Mucosa of gallbladder (tissue), 1 donor: ENCODE data around the gene C1QTNF3. TPM values are rescaled to one million over a fixed set of nuclear protein-coding genes. Genes with fewer than 3 reads are reported as not detected.

Experiments
- DNase-seq: peaks from one replicate; pipeline ENCODE4 v3.0.0-alpha.2; 2020; ENCODE audit warnings: low spot score
- total RNA-seq: library from RNA; stranded (reverse); gene quantifications from one replicate; pipeline ENCODE4 v1.2.1, GENCODE V29; 2021
- donor health status: DM: no; HTN: no; CAD: no.

Gene C1QTNF3
- total RNA-seq, 1 donor from 2014 or later, result 7.0 TPM

DNA sequence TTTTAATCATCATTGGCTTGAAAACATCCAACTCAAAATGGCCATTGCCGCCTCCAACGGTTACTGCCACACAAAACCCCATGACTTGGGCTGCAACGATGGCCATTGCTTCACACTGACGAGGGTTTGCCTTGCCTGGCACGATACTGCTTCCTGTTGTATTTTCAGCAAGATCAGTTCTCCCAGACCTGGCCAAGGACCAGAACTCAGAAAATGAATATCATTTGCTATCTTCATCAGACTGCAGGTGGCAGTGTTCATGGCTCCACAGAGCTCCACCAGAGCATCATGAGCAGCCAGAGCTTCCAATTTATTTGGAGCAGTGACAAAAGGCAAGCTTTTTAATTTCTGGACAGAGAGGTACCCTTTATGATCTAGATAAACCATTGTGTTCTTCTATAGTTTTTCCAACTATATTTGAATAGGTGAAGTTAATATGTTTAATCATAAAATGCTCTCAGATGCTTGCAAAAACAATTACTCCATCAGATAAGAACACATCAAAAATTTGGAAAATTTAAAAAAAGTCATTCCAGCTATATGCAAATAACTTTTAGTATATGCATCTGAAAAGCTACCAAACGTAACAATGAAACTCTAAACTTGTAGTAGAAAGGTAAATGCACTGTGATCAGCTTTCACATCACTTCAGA, 45.6 kb downstream of the C1QTNF3 start:
- peak; percentile 77 for DNase-seq

DNA sequence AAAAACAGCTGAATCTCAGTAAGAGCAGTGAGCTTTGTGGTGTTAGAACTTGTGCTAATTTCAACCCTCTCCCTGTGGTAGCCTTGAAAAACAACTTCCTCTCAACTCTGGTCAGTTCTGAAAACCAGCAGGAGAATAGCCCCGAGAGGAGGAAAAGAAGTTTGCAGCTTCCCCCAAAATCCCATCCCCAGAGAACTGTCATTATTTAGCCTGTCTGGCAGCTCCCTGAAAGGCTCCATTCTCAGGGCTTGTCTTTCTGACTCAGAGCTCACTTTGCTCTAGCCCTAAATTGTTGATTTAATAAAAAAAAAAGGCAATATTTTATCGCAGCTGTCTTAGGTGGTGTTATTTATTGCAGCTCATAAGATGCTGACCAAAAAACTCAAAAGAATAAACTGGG, 47.1 kb downstream of the C1QTNF3 start:
- no peak for DNase-seq

GRCh38 chr5:33994845-33995244, 48.2 kb downstream of the C1QTNF3 start:
- no peak for DNase-seq

GRCh38 chr5:33992864-33993263, 50.1 kb downstream of the C1QTNF3 start:
- DNase-seq, result no peak

DNA sequence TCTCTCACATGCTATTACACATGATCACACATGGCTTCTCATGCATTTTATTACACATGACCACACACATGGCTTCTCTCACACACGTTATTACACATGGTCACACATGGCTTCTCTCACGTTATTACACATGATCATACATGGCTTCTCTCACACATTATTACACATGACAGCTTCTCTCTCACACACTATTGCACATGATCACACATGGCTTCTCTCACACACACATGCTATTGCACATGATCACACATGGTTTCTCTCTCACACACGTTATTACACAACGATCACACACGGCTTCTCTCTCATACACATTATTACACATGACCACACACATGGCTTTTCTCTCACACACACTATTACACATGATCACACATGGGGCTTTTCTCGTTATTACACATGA, 57.6 kb downstream of the C1QTNF3 start:
- DNase-seq, result no peak

- no peak for DNase-seq
Observed at GRCh38 chr5:33984671-33985124, 58.3 kb downstream of the C1QTNF3 start, which contains the start of gene SLC45A2. TSS of gene SLC45A2 (minus strand) at chr5:33984693. CDS start at chr5:33984583, 110 bp downstream.

GRCh38 chr5:33984178-33984577, 58.8 kb downstream of the C1QTNF3 start:
- DNase-seq, result no peak

DNA sequence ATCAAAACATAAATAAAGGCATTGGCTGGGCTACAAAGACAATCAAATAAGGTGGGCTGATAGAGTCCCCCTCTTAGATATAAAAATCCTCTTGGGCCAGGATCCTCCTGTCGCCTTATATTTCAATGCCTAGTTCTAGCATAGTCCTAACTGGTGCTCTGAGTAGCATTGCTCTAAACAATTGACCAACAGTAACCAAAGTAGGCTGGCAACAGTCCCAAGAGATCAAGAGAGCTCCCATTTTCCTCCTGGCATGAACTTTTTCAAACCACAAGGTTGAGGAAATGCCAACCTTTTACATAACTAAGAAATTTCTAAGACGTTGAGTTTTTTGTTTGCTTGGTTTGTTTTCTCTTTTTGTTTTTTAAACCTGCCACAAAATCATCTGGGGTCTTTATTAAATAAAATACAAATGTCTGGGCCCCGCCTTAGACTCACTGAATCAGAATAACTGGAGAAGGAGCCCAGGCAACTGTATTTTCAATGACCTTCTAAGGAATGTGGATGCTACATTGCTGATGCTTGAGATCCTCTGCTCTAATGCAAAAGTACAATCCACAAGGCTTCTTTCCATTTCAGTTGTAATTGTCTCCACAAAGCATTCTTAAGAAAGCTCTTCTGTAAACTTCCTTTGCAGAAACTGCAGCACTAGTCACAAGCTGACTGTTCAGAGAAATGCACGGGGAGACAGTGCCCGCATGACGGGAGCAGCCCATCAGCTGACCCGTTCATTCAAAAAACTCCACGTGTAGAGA, 61.4 kb downstream of the C1QTNF3 start:
- DNase-seq, result no peak

GRCh38 chr5:33980030-33980429, 63.0 kb downstream of the C1QTNF3 start:
- no peak for DNase-seq

DNA sequence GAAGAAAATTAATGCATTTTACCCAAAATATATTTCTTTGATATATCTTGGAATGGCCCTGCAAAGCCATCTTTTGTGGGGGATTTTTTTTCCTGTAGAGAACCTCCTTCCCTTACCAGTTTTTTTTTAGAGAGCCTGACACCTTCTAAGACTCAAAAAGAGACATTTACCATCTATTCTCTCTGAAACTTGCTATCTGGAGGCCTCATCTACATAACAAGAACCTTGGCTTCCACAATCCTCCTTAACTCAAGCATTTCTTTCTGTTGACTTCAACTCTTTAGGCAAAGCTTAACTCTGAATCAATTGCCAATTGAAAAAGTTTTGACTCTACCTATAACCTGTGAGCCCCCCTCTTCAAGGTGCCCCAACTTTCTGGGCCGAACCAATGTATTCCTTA, 64.7 kb downstream of the C1QTNF3 start:
- no peak for DNase-seq

- DNase-seq, result no peak
Observed at GRCh38 chr5:33976307-33976706, 66.7 kb downstream of the C1QTNF3 start.

- DNase-seq, result no peak
Observed at GRCh38 chr5:33975852-33976251, 67.2 kb downstream of the C1QTNF3 start.

- no peak for DNase-seq
Observed at GRCh38 chr5:33973271-33973670, 69.7 kb downstream of the C1QTNF3 start.

- DNase-seq, result no peak
Observed at GRCh38 chr5:33969572-33970452, 73.2 kb downstream of the C1QTNF3 start.

- no peak for DNase-seq
Observed at GRCh38 chr5:33968211-33969005, 74.6 kb downstream of the C1QTNF3 start.

Other genes starting within 250 kb of the C1QTNF3 start
- 2.2 TPM for gene ADAMTS12, start 151.2 kb downstream of the C1QTNF3 start, total RNA-seq
- not detected for gene RXFP3, start 106.8 kb downstream of the C1QTNF3 start, total RNA-seq
- 0.66 TPM for gene SLC45A2, start 58.5 kb downstream of the C1QTNF3 start, total RNA-seq
- gene AMACR, start 35.2 kb downstream of the C1QTNF3 start, total RNA-seq, result 129 TPM